ENCODE measurements around the gene GRXCR1.

Gene GRXCR1

DNA sequence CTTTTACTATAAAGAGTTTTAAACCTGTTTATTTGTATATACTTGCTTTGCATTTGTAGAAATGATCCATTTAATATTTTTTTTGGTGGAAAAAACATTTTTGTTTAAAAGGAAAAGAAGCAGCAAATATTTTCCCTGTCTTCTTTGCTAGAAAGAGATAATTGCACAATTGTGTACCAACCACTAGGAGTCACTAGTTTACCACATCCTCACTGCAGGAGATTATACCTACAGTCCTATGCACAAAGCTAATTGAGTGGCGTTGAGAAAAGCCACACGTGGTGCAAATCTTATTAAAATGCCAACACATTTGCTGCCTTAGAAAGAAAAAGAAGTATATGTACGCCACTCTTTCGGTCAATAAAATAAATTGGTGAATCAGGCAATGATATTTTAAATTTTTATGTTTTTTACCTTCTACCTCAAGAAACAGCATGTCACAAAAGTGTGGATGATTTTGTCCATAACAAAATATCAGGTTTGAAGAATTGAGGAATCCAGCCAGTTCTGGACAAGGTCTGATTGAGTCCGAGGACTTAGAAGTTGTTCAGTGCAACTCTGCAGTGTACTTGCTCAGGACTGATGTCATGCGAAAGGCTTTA, 102.9 kb downstream of the GRXCR1 start:
- H3K4me1 ChIP-seq, result no peaks in the 10 kb centered on the region
- H4K20me1 ChIP-seq, result no peaks in the 10 kb centered on the region
- no peak overlapping the region for H3K4me2 ChIP-seq
- H3K36me3 ChIP-seq, result no peaks in the 10 kb centered on the region
- H3K27ac ChIP-seq, result no peak overlapping the region
- H3K9me3 ChIP-seq, result no peaks in the 10 kb centered on the region; the same call in 1 of the 2 replicates
- TF ChIP-seq Cebpa-rat (IDR thresholded peaks at IDR 0.05), result no peak
- H3K4me3 ChIP-seq, result no peak overlapping the region
- H3K9ac ChIP-seq, result no peak overlapping the region
- H3K27me3 ChIP-seq, result no peaks in the 10 kb centered on the region

DNA sequence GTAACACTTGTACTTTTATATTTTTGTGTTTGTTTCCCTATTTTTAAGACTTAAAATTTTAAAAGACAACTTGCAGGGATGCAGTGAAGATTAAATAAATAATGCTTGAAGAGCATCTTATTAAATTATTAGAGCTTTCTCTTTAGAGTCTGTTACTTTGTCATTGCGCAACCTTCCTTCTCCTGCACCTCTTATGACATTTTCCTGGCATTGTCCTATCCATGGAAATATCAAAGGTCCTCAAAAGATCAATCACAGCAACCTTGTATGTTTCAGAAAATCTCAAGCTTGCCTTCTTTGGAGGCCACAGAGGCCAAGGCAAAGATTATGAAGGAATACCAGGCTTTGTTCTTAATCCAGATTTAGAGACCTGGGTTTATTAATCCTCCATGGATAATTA, 116.3 kb downstream of the GRXCR1 start:
- Histone ChIP-seq H3K9ac (no peak overlapping the region), H3K27ac (no peak overlapping the region), H3K4me1 (no peaks in the 10 kb centered on the region), H3K36me3 (no peaks in the 10 kb centered on the region), H4K20me1 (no peaks in the 10 kb centered on the region), H3K27me3 (no peaks in the 10 kb centered on the region), H3K4me3 (no peak overlapping the region), H3K4me2 (no peak overlapping the region), H3K9me3 (peaks cover 35% of the 10 kb centered on the region)
- TF ChIP-seq Cebpa-rat (IDR thresholded peaks at IDR 0.05), result peak; percentile 74; the same call in 1 of the 2 replicates

DNA sequence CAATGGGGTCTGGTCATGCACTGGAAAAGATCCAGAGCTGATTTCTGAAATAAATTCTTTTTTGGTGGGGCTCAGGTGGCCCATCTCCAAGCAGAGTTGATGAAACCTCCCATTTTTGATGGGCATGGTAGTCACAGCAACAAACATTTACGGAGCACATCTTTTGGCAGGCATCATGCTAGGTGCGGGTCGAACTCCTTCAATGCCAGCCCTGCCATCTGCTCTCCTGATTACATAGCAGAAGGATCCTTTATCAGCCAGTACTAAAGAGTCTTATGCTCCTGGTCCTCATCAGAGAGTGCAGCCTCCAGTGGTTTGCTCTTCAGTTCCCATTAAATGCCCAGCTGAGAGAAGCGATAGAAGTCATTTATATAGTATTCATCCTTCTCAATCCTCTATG, 121.7 kb downstream of the GRXCR1 start:
- Histone ChIP-seq H4K20me1 (no peaks in the 10 kb centered on the region), H3K36me3 (no peaks in the 10 kb centered on the region), H3K4me1 (no peaks in the 10 kb centered on the region), H3K9ac (no peak overlapping the region), H3K27me3 (no peaks in the 10 kb centered on the region), H3K27ac (no peak overlapping the region), H3K9me3 (no peaks in the 10 kb centered on the region), H3K4me2 (no peak overlapping the region), H3K4me3 (no peak overlapping the region)
- TF ChIP-seq Cebpa-rat (IDR thresholded peaks at IDR 0.05), result no peak

DNA sequence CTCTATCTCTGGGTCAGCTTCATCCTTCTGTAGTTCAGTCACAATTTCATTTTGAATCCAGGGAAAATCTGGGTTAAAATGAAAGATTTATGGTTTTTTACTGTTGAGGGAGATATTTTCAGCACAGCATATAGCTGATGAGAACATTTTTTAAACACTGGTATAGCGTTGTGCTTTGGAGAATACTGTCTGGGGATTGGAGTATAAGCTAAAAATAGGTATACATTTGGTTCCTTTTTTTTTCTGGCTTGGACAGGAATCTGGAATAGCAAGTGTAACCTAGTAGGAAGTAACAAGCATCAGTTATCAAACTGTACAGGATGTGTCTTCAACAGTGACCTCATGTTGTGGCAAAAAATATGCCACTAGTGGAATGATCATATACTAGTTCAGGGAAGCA, 149.1 kb downstream of the GRXCR1 start:
- H3K36me3 ChIP-seq, result no peaks in the 10 kb centered on the region
- no peak overlapping the region for H3K9ac ChIP-seq
- H3K4me2 ChIP-seq, result no peak overlapping the region
- H4K20me1 ChIP-seq, result no peaks in the 10 kb centered on the region
- TF ChIP-seq Cebpa-rat (IDR thresholded peaks at IDR 0.05), result no peak
- H3K4me1 ChIP-seq, result no peaks in the 10 kb centered on the region
- no peaks in the 10 kb centered on the region for H3K27me3 ChIP-seq
- no peaks in the 10 kb centered on the region for H3K9me3 ChIP-seq
- no peak overlapping the region for H3K27ac ChIP-seq
- no peak overlapping the region for H3K4me3 ChIP-seq

DNA sequence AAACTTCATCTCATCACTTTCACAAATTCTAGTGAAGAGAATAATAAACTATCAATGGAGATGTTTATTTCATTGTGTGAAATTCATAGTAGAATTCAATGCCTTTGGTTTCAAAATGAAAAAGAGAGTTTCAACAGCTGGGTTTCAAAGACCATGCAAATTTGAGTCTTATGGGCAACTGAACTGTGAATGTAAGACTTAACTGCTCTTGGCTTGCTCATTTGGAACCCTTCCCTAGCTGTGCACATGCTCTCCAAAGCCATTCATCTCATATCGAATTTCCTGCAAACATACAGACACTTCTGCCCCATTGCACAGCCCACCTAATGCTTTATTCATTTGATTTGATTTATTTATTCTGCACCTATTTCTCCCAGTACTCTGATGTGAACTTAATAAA, 154.5 kb downstream of the GRXCR1 start:
- peaks cover 29% of the 10 kb centered on the region for H3K4me1 ChIP-seq
- no peaks in the 10 kb centered on the region for H3K36me3 ChIP-seq
- no peak overlapping the region for H3K4me2 ChIP-seq
- H3K27me3 ChIP-seq, result no peaks in the 10 kb centered on the region
- H3K9me3 ChIP-seq, result no peaks in the 10 kb centered on the region
- H3K27ac ChIP-seq, result no peak overlapping the region
- H4K20me1 ChIP-seq, result no peaks in the 10 kb centered on the region
- H3K4me3 ChIP-seq, result no peak overlapping the region
- H3K9ac ChIP-seq, result no peak overlapping the region
- TF ChIP-seq Cebpa-rat (IDR thresholded peaks at IDR 0.05), result no peak

DNA sequence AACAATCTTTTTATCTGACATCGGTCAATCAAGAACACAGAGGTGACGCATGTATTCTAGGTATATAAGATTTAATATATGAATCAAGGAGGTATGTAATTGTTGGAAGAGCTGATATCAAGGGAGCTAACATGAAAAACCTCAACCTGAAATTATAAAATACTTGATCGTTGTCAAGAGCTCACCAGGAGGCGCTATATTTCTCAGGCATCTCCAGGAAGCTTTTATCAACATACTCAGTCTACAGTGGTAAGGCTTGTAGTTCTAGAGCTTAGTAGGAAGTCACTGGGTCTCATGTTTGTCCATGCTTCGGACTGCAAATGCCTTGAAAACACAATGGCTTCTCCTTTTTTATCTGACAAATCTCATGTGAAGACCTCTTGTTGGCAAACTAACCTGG, 156.1 kb downstream of the GRXCR1 start:
- Histone ChIP-seq H4K20me1 (no peaks in the 10 kb centered on the region), H3K4me1 (peaks cover 29% of the 10 kb centered on the region), H3K27me3 (no peaks in the 10 kb centered on the region), H3K4me2 (no peak overlapping the region), H3K9ac (no peak overlapping the region), H3K9me3 (no peaks in the 10 kb centered on the region), H3K4me3 (no peak overlapping the region), H3K27ac (no peak overlapping the region), H3K36me3 (no peaks in the 10 kb centered on the region)
- no peak for TF ChIP-seq Cebpa-rat (IDR thresholded peaks at IDR 0.05)

DNA sequence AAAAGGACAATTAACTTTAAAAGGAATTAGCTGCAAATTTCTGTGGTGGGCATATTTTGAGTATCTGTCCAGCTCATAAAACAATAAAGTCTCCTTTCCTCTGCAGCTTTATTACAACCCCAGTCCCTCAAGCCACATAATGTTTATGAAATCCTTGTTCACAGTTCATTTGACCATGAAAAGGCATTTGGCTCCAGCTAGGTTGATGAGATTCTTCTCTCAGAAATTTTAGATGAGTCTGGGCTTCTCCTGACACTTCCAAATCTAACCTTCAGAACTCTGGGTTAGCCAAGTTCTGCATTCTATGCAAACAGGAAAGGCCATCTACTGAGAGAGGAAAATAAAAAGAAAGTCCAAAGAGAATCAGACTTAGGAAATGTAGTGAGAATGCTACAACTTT, 156.8 kb downstream of the GRXCR1 start:
- no peaks in the 10 kb centered on the region for H3K27me3 ChIP-seq
- H3K4me3 ChIP-seq, result no peak overlapping the region
- H3K4me2 ChIP-seq, result peak overlapping the region; percentile 43
- H3K27ac ChIP-seq, result no peak overlapping the region
- no peaks in the 10 kb centered on the region for H3K9me3 ChIP-seq
- no peaks in the 10 kb centered on the region for H3K36me3 ChIP-seq
- no peaks in the 10 kb centered on the region for H4K20me1 ChIP-seq
- H3K9ac ChIP-seq, result no peak overlapping the region
- H3K4me1 ChIP-seq, result peaks cover 29% of the 10 kb centered on the region
- TF ChIP-seq Cebpa-rat (IDR thresholded peaks at IDR 0.05), result no peak

DNA sequence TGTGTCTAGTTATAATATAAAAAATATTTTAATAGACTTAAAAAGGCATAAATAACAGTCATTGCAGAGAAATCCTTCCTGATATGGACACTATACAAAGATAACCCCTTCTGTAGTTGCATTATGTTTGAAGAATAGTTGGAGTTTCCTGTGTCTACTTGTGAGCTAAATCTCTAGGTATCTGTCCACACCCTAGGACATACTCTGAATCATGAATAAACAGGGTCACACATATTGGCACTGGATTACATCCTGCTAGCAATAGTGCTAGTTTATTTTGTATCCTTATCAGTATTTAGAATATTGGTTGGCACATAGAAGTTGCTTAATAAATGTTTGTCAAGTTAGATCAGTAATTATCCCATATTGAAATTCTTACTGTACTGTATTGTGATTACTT, 173.9 kb downstream of the GRXCR1 start:
- no peaks in the 10 kb centered on the region for H4K20me1 ChIP-seq
- H3K9me3 ChIP-seq, result no peaks in the 10 kb centered on the region
- H3K4me1 ChIP-seq, result no peaks in the 10 kb centered on the region
- no peaks in the 10 kb centered on the region for H3K27me3 ChIP-seq
- H3K36me3 ChIP-seq, result no peaks in the 10 kb centered on the region
- no peak overlapping the region for H3K9ac ChIP-seq
- TF ChIP-seq Cebpa-rat (IDR thresholded peaks at IDR 0.05), result no peak
- H3K27ac ChIP-seq, result no peak overlapping the region
- no peak overlapping the region for H3K4me3 ChIP-seq
- H3K4me2 ChIP-seq, result no peak overlapping the region

DNA sequence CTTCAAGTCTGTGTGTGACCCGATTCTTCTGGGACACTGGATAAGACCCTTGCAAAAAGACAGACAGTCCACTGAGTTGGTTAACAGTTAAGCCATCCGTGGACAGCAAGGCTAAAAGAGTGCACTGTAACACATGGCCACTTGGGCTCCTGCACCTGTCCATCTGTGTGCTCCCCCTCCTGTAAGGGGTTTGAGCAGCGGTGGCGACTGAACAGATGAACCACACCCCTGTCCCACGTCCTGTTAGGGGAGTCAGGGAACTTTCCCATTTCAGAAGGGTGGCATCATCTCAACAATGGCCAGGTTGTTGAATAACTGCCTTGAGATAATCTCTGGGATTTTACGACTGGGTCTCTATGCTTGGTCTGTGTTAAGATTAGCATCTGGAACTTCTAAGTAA, 178.6 kb downstream of the GRXCR1 start:
- no peak overlapping the region for H3K4me2 ChIP-seq
- H3K4me1 ChIP-seq, result no peaks in the 10 kb centered on the region
- no peaks in the 10 kb centered on the region for H4K20me1 ChIP-seq
- H3K9me3 ChIP-seq, result peaks cover 15% of the 10 kb centered on the region
- no peak for TF ChIP-seq Cebpa-rat (IDR thresholded peaks at IDR 0.05)
- no peak overlapping the region for H3K27ac ChIP-seq
- no peaks in the 10 kb centered on the region for H3K36me3 ChIP-seq
- H3K9ac ChIP-seq, result no peak overlapping the region
- no peak overlapping the region for H3K4me3 ChIP-seq
- H3K27me3 ChIP-seq, result no peaks in the 10 kb centered on the region
